Stimulated activated CD4-positive, alpha-beta T cell treated with anti-CD3 and anti-CD28 coated beads, Interleukin-15, amount 100 ng/mL, for 1 hour (primary cell): Measurements from ENCODE around the gene WASL.
"Not testable (repeated sequence)": the region's sequence is repeated elsewhere in the genome, so short reads cannot be mapped to it uniquely, and the experiment has no call there.

Source experiments
- DNase-seq, 2 donors: peaks; one replicate each; pipeline ENCODE4 v3.0.0-alpha.2; 2020; ENCODE audit warnings: low read depth in 1 of 2, low spot score in 1 of 2

Gene WASL

DNA sequence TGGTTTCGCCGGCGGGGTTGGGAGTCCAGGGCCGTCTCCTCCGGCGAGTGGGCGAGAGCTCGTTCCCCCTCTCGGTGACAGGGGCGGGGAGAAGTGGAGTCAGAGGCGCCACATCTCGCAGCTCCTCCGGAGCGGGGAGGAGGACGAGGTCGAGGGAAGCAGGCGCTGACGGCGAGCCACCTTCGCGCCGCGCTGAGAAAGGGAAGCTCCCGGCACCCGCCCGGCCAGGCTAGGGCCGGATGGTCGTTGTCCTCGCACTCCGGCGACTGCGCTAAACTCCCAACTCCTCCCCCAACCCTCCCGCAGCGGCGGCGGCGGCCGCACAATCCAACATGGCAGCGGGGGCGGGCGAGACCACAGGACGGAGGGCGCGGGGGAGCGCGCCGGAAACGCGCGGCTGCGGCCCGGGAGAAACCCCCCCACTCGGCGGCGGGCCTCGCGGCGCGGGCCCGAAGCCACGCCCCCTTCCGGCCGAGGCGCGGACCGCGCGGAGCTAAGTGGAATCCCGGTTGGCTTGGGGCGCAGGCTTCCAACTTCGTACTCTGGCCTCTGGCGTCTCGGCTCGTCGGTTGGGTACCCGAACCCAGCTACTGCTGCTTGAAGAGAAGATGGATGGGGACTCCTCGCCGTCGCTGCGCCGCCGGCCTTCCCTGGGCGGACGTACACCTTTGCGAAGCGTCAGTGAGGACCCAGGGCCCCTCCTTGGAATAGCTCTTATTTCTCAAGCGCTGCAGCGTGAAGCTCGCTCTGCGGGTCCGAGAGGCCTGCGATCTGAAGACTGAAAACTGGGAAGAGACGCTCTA lies at the start of gene WASL:
Gene WASL (minus strand): TSS at position 270 of the 803 bp plus-strand sequence. CDS start 269 bp downstream, at position 1.
- peak; percentile 82 to 84 for DNase-seq

- no peak for DNase-seq
Measured at GRCh38 chr7:123797673-123798531, 49.1 kb upstream of the WASL start.

DNA sequence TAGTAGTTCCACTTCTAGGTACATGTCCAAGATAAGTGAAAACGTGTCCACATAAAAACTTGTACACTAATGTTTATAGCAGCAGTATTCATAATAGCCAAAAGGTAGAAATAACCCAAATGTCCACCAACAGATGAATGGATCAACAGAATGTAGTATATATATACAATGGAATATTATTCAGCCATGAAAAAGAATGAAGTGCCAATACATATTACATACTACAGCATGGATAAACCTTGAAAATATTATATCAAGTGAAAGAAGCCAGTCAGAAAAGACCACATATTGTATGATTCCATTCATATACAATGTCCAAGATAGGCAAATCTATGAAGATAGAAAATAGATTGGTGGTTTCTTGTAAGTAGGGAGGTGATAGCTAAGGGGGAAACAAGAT lies 47.8 kb upstream of the WASL start:
- DNase-seq: no peak

DNA sequence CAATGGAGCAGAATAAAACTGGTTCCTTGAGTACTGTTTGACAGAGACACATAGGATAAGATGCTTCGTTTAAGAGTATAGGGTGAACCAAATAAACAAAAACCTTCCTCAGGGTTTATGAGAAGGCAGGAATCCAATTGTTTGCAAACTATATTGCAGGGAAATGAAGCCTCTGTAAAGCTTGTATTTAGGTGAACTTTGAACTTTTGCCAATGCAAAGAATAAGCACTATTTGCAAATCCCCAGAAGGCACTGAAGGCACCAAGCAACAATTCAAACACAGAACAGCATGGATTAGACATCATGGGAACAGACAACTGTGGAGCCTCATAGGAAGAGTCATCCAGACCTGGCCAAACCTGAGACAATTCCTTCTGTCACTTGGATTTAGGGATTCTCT lies 47.1 kb upstream of the WASL start:
- no peak for DNase-seq

DNA sequence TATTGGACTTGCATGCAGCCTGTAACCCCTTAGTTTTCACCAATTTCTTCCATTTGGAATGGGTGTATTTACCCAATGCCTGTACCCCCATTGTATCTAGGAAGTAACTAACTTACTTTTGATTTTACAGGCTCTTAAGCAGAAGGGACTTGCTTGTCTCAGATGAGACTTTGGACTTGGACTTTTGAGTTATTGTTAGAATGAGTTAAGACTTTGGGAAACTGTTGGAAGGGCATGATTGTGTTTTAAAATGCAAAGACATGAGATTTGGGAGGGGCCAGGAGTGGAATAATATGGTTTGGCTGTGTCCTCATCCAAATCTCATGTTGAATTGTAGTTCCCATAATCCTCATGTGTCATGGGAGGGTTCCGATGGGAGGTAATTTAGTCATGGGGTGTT lies 46.3 kb upstream of the WASL start:
- not testable (repeated sequence) for DNase-seq

DNA sequence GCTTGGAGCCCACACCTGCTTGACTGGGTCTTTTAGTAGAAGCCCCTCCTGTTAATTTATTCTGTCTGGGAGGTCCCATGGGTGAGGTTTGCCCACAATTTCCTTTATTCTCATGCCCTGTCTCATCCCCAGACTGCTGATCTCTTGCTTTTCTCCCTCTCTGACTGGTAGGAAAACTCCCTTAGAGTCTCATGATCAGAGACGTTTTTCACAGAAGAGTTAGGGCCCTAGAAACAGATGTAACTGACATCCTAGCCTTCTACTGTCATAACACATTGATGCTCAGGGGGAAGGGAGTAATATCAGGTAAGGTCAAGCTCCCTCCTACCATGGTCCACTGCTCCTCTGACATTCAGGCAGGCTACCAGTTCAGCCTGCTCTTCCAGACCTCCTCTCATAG lies 43.7 kb upstream of the WASL start:
- no peak for DNase-seq

- no peak for DNase-seq
Measured at GRCh38 chr7:123791001-123791400, 42.2 kb upstream of the WASL start.

DNA sequence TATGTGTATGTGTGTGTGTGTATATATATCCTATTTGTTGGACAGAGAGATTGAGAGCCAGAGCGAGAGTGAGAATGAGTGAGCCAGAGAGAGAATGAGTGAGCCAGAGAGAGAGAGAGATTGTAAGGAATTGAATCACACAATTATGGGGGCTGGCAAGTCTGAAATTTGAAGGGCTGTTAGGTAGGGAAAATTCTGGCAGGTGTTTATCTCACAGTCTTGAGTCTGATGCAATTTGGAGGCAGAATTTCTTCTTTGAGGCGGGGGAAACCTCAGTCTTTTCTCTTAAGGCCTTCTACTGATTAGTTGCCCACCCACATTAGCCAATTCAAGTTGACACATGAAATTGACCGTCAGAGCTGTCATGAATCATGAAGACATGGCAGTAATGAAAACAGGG lies 41.0 kb upstream of the WASL start:
- no peak for DNase-seq

DNA sequence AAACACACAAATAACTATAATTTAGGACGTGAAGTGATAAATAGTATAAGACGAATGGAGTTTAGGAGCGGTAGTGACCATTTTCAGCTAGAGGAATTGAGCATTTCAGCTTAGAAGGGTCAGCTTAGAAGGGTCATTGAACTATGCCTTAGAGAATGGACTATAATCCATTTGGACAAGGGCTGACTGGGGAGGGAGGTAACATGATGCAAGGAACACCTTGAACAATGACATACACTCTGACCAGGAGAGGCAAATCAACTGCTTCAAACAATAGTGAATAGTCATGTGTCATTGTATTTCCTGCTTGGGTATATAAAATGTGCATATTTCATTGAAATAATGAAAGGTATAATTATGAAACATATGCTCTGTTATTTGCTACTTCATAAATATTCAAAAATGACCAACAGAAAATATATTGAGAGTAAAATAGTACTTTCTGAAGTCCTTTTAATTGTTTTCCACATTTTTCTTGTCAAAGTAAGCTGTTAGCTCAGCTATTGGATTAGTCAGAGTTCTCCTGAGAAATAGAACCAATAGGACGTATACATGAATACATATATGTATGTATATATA lies 40.5 kb upstream of the WASL start:
- no peak for DNase-seq

DNA sequence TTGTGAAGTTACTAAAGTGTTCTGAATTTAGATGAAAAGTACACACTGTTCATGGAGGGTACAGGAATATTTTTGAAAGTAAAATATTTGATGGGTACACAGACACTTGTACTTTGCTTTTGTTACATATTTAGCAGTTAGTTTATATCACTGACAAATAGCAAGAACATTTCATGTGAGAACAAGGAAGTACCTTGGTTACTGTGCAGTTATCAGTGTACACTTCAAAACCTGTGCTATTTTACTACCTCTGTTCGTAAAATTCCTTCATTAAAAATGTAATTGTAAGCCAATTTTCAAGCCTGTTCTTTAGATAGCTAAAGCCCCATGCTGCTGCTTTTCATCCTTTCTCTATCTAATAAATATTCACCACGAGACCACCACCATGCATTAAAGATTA lies 39.8 kb upstream of the WASL start:
- no peak for DNase-seq

DNA sequence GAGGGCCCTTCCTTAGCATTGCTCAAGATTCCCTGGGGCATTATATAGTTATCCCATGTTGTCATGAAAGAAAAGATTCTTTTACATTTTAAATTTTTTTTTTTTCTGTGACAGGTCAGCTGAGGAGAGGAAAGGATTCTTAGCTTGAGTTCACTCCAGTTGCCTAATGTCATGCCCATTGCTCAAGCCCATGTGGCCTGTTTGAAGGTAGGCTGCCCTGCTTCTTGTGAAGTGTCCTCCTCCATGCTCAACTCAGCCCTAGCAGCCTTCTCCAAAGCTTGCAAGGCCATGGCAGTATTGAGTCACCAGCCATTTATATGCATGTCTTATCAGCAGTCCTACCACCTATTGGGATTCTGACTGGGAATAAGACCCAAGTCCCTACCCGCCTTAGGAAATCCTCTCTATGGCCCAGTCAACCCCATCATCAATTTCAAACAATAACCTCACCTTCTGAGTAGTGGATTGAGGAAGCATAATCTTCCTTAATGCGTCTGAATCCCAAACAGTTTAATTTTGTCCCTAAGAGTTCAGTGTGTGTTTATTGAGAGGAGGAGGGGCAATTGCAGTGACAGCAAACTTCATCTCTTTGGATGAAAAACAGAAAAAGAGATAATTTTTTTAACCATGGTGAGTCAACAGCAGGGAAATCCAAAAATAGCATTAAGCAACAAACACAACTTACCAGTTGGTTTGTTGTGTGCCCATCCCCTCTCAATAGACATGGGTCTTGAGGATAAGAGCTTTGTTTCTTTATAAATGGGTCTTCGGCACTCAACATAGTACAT lies 38.6 kb upstream of the WASL start:
- no peak for DNase-seq

- DNase-seq: no peak
Measured at GRCh38 chr7:123784263-123784662, 35.5 kb upstream of the WASL start.

GRCh38 chr7:123783820-123784219 lies 35.0 kb upstream of the WASL start:
- no peak for DNase-seq

DNA sequence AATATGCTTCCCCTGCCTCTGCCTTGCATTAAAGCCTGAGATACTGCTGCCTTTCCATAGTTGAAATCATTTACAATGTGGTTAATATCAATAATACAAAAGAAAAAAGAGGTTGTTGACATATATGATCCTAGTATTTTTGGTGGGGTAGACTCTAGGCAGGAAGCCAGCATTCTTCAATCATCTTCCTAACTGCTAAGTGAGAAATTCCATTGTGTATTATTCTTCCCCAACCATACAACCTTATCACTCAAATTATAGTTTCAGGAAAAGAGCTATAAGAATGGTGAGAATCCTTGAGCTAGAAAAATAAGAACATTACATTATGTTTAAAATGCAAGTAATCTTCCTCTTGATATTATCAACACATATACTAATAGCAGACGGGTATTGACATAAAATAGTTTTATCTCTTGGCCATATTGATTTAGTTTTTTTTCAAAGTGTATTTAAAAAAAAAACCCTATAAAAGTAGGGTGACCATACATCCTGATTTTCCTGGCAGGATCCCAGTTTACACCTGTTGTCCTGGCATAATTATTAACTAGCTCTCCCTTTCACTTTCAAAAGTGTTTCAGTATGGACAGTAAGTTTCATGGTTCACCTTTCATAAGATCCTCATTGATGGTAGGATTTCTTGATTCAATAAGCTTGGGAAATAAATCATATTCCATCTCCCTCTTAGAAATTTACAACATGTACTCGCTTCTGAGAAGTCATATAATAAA lies 33.4 kb upstream of the WASL start:
- no peak for DNase-seq

GRCh38 chr7:123780472-123780871 lies 31.7 kb upstream of the WASL start:
- DNase-seq: not testable (repeated sequence)

DNA sequence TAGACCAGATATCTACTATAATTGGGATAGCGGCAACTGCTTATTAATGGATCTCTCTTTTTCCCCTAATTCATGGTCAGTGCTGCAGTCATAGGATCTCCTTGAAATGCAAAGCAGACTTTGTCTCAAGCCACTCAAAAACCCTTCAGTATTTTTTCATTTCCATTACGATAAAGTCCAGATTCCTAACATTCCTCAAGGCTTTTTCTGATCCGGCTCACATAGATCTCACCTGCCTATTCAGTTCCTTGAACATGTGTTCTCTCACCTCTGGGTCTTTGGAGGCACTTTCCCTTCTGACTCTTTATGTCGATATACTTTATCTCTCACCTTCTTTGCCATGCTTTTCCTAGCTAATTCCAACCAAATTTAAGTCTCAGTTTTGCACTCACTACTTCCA lies 25.7 kb upstream of the WASL start:
- DNase-seq: no peak

GRCh38 chr7:123773481-123773880 lies 24.7 kb upstream of the WASL start:
- no peak for DNase-seq

DNA sequence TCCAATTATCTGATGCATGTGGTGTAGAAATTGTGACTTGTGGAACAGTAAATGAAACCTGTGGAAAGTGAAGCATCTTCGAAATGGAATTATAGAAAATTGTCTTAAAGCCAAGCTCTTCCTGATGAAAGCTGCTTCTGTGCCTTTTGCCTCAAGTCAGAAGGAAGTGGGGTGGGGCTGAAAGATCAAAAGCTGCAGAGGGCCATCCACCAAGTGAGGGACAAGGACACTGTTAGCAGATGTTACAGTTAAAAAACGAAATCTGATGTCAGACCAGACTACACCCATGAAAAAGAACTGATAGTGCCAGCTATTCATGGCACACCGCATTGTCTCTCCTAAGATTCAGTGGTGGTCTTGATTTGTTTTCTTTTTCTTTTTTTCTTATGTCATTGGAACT lies 23.8 kb upstream of the WASL start:
- no peak for DNase-seq

GRCh38 chr7:123771846-123772245 lies 23.0 kb upstream of the WASL start:
- no peak for DNase-seq

DNA sequence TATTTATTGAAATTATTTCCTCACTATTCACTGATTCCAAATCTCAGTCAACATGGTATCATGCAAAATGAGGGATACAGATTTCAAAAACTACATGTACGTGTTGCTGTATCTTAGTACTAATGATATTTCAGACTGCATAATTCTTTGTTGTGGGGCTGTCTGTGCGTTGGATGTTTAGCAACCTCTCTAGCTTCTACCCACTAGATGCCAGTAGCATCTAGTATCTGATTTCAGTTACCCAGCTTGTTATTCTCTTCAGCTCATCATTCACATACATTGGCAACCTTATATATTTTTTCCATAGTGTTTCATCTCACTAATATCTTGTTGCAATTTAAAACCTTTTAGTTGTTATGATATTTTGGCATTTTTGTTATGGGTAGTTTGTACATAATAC lies 22.5 kb upstream of the WASL start:
- DNase-seq: no peak

GRCh38 chr7:123770378-123770777 lies 21.6 kb upstream of the WASL start:
- DNase-seq: no peak
